T-helper 9 cell (primary cell): Measurements from ENCODE around the gene AADACL3.

Experiments used
- DNase-seq: peaks from one replicate; pipeline ENCODE4 v3.0.0-alpha.2; 2020

AADACL3 gene

DNA sequence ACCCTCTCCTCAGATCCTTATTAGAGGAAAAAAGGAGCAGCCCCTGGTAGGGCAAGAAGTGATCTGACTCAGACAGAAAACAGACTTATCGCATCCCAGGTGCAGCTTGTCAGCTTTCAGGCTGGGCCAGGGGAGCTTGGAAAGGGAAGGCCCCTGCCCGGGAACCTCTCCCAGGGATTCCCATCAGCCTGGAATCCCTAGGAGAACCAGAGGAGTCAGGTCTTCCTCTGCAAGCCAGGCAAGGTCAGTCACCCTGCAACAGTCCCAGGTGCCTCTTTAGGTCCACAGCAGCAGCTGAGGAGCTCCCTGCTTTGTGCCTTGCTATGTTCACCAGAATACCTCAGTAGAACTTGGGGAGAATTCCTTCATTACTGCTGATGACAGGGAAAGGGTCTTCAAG lies 54.7 kb downstream of the AADACL3 start:
- no peak for DNase-seq

DNA sequence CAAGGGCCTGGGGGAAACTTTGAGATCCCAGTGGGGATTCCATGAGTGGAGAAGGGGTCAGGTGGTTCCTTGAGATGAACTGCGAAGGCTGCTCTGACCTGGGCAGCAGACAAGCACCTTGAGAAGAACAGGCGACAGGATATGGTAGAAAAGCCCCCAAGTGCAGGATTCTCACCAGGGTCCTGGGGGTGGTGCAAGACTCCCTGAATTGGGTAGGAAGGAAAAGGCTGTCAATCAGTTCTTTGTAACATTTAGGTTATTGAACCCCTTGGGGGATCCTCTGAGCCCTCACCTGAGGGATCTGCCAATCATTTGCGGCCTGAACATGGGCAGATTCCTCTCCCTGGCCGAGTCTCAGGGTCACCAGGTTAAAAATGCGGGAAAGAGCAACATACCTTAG lies 55.3 kb downstream of the AADACL3 start:
- DNase-seq = no peak

DNA sequence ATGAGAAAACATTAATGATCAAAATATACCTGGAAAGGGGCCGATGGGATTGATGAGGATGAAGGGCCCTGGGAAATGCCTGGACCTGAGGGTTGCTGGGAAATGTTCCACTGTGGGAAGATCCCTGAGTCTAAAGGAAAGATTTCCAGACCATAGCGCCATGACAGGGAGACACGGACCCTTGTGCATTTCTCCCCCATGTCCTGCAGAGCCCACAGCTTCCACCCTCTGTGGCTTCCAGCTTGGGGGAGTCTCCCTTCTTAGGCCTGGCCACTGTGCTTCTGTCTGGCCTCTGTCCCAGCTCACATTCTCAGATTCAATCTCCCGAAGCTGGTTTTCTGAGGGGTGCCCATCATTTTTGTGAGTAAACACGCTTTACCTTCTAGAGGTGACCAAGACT lies 56.6 kb downstream of the AADACL3 start:
- DNase-seq = no peak

DNA sequence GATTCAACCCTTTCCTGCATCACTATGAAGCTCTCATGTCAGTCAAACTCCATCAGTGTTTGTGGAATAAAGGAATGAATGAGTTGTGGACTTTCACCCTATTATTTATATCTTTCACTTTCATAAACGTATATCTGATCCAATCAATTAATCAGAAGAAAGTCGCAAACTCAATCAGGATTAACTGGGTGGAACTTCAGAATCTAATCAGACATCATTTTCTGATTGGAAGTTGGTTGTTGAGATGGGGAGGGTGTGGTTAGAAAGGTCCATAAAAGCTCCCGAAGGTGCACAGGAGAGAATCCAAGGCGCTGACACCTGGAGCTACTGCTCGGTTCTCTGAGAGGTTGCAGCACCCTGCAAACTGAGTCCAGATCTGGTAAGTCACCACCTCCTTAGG lies 57.5 kb downstream of the AADACL3 start, which contains the start of gene PRAMEF12:
TSS of gene PRAMEF12 (plus strand) at position 301 of the 400 bp plus-strand sequence. CDS start 1,130 bp downstream, outside the sequence.
- DNase-seq = no peak

DNA sequence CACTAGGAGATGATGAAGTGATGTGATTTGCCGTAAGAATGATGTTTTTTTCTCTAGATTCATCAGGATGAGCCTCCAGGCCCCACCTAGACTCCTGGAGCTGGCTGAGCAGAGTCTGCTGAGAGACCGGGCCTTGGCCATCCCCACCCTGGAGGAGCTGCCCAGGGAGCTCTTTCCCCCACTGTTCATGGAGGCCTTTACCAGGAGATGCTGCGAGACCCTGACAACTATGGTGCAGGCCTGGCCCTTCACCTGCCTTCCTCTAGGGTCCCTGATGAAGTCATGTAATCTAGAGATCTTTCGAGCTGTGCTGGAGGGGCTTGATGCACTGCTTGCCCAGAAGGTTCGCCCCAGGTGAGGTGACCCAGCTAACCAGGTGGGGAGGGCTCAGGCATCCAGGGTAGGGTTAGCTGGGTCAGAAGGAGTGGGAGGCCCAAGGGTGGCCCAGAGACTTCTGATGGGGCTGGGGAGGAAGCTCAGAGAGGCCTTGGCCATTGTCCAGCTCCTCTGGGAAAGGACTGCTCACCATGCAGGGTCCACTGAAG lies 59.0 kb downstream of the AADACL3 start:
- DNase-seq = no peak

DNA sequence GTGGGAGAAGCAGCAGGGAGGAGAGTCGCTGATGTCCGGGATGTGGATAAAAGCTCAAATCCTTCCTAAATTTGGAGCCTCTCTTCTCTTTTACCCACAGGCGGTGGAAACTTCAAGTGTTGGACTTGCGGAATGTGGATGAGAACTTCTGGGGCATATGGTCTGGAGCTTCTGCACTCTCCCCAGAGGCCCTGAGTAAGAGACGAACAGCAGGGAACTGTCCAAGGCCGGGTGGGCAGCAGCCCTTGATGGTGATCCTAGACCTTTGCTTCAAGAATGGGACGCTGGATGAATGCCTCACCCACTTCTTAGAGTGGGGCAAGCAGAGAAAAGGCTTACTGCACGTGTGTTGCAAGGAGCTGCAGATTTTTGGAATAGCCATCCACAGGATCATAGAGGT lies 59.5 kb downstream of the AADACL3 start:
- DNase-seq = no peak

DNA sequence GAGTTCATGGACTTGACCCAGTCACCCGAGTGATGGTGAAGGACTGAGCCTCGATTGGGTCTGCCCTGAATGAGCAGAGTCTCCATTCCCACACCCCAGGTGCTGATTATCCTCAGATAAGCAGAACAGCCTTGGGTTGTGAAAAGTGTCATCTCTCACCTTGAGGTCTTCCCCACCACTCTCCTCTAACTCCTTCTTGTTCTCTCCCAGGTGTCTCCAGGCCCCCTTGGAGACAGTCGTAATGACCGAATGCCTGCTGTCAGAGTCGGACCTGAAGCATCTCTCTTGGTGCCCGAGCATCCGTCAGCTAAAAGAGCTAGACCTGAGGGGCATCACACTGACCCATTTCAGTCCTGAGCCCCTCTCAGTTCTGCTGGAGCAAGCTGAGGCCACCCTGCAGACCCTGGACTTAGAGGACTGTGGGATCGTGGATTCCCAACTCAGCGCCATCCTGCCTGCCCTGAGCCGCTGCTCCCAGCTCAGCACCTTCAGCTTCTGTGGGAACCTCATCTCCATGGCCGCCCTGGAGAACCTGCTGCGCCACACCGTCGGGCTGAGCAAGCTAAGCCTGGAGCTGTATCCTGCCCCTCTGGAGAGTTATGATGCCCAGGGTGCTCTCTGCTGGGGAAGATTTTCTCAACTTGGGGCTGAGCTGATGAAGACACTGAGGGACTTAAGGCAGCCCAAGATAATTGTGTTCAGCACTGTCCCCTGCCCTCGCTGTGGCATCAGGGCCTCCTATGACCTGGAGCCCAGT lies 61.1 kb downstream of the AADACL3 start:
- no peak for DNase-seq
